OCI-LY3 (cell line): ENCODE data around the gene CDA.

Experiments
- H2AFZ ChIP-seq: fragments of 200-600, 300-600 bp; shearing (Covaris generic); 2 replicates; pipeline ENCODE4 v1.6.0; 2014; ENCODE audit warnings: antibody characterized with exemption, low read depth, low read length
- H3K27ac ChIP-seq: fragments of 200-600, 300-600 bp; sonication (generic); 2 replicates; pipeline ENCODE4 v1.5.1; 2014; ENCODE audit warnings: mild to moderate bottlenecking, low read length, moderate library complexity, mixed read lengths
- H3K27me3 ChIP-seq: fragments of 200-600, 300-600 bp; sonication (generic); 2 replicates; pipeline ENCODE4 v1.6.1; 2014; ENCODE audit warnings: low read depth, low read length, mixed read lengths
- H3K36me3 ChIP-seq: fragments of 200-600, 300-600 bp; sonication (generic); replicated peaks from 2 replicates; pipeline ENCODE3; 2014; ENCODE audit warnings: low read depth, low read length, mixed read lengths
- H3K4me1 ChIP-seq: fragments of 300-600, 200-600 bp; sonication (generic); 2 replicates; pipeline ENCODE4 v1.6.1; 2014; ENCODE audit warnings: low read length, mixed read lengths
- H3K4me2 ChIP-seq: fragments of 200-600, 300-600 bp; sonication (generic); 2 replicates; pipeline ENCODE4 v1.6.1; 2014; ENCODE audit warnings: low read length, mixed read lengths
- H3K4me3 ChIP-seq: fragments of 300-600, 200-600 bp; sonication (generic); 2 replicates; pipeline ENCODE4 v1.5.1; 2014; ENCODE audit warnings: antibody characterized with exemption, mild to moderate bottlenecking, low read length, moderate library complexity
- H3K79me2 ChIP-seq: fragments of 300-600, 200-600 bp; shearing (Covaris generic); 2 replicates; pipeline ENCODE4 v1.6.1; 2014; ENCODE audit warnings: mild to moderate bottlenecking, low read length, mixed read lengths
- H3K9ac ChIP-seq: fragments of 300-600, 200-600 bp; shearing (Covaris generic); 2 replicates; pipeline ENCODE4 v1.6.0; 2014; ENCODE audit warnings: mild to moderate bottlenecking, low read length, moderate library complexity
- H3K9me3 ChIP-seq: fragments of 200-600, 300-600 bp; shearing (Covaris generic); 2 replicates; pipeline ENCODE4 v1.6.1; 2014; ENCODE audit warnings: low read length, mixed read lengths; ENCODE audit not compliant: insufficient read depth
- H4K20me1 ChIP-seq: fragments of 200-600, 300-600 bp; sonication (generic); 2 replicates; pipeline ENCODE4 v1.6.1; 2016; ENCODE audit warnings: low read length, mixed read lengths; ENCODE audit not compliant: insufficient read depth
- CTCF ChIP-seq: fragments of 200-600, 300-600 bp; sonication (generic); IDR thresholded peaks from 2 replicates; pipeline ENCODE4 v1.5.1; 2014; ENCODE audit warnings: antibody characterized with exemption, low read length, low read depth
- EZH2phosphoT487 ChIP-seq: fragments of 200-600 bp; shearing (Covaris generic); IDR thresholded peaks from 2 replicates; pipeline ENCODE4 v1.6.1; 2018; ENCODE audit warnings: antibody characterized with exemption, mixed run types, low read depth

CDA gene

GRCh38 chr1:20551945-20552727 lies 36.8 kb upstream of the CDA start, which contains the start of gene FAM43B:
Gene FAM43B, plus strand, starts transcription at chr1:20552573. Its CDS starts 401 bp downstream, at chr1:20552974.
- Histone ChIP-seq H3K4me1 (no peaks in the 10 kb centered on the region), H3K4me3 (no peak within 1 kb of the TSS), H2AFZ (no peak within 1 kb of the TSS), H3K4me2 (no peak within 1 kb of the TSS), H3K36me3 (no peaks in the 10 kb centered on the region), H3K79me2 (no peaks in the 10 kb centered on the region), H3K9me3 (no peaks in the 10 kb centered on the region), H3K27me3 (no peaks in the 10 kb centered on the region), H3K9ac (no peak within 1 kb of the TSS), H4K20me1 (no peaks in the 10 kb centered on the region), H3K27ac (no peak within 1 kb of the TSS)
- no peak for TF ChIP-seq EZH2phosphoT487
- no peak for TF ChIP-seq CTCF

- Histone ChIP-seq H3K4me2 (no peak overlapping the region), H3K79me2 (no peaks in the 10 kb centered on the region), H3K9ac (no peak overlapping the region), H3K36me3 (no peaks in the 10 kb centered on the region), H3K4me3 (no peak overlapping the region), H2AFZ (no peak overlapping the region), H4K20me1 (no peaks in the 10 kb centered on the region), H3K9me3 (no peaks in the 10 kb centered on the region), H3K27me3 (no peaks in the 10 kb centered on the region), H3K27ac (no peak overlapping the region), H3K4me1 (no peaks in the 10 kb centered on the region)
- TF ChIP-seq EZH2phosphoT487 = no peak
- TF ChIP-seq CTCF = no peak
These were observed 36.0 kb upstream of the CDA start for GRCh38 chr1:20552728-20553445.

GRCh38 chr1:20555025-20555757 lies 33.7 kb upstream of the CDA start:
- Histone ChIP-seq H3K4me3 (no peak overlapping the region), H3K36me3 (no peaks in the 10 kb centered on the region), H3K27me3 (no peaks in the 10 kb centered on the region), H3K27ac (no peak overlapping the region), H3K9ac (no peak overlapping the region), H3K4me1 (no peaks in the 10 kb centered on the region), H3K9me3 (no peaks in the 10 kb centered on the region), H3K79me2 (no peaks in the 10 kb centered on the region), H3K4me2 (no peak overlapping the region), H4K20me1 (no peaks in the 10 kb centered on the region), H2AFZ (no peak overlapping the region)
- no peak for TF ChIP-seq CTCF
- no peak for TF ChIP-seq EZH2phosphoT487

- no peak overlapping the region for H2AFZ ChIP-seq
- H3K4me2 ChIP-seq = no peak overlapping the region
- no peaks in the 10 kb centered on the region for H3K79me2 ChIP-seq
- H3K27me3 ChIP-seq = no peaks in the 10 kb centered on the region
- H3K36me3 ChIP-seq = no peaks in the 10 kb centered on the region
- no peaks in the 10 kb centered on the region for H3K9me3 ChIP-seq
- no peak overlapping the region for H3K27ac ChIP-seq
- no peaks in the 10 kb centered on the region for H4K20me1 ChIP-seq
- H3K4me3 ChIP-seq = no peak overlapping the region
- TF ChIP-seq EZH2phosphoT487 (no peak), CTCF (no peak)
- H3K4me1 ChIP-seq = no peaks in the 10 kb centered on the region
- no peak overlapping the region for H3K9ac ChIP-seq
These were observed 33.2 kb upstream of the CDA start for GRCh38 chr1:20555758-20556120.
